Vagina (tissue), 2 donors: Measurements from ENCODE around the gene HEXIM2. TPM values are rescaled to one million over a fixed set of nuclear protein-coding genes. Genes with fewer than 3 reads are reported as not detected.

ENCODE experiments used
- DNase-seq, 2 donors: peaks; one replicate each; pipeline ENCODE4 v3.0.0-alpha.2; 2017; ENCODE audit errors: extremely low spot score in 2 of 2
- H3K27ac ChIP-seq: fragments of 200-600 bp; sonication (generic); one replicate; pipeline ENCODE4 v1.5.1; 2019
- H3K27me3 ChIP-seq: fragments of 200-600 bp; sonication (generic); one replicate; pipeline ENCODE4 v1.5.1; 2019
- H3K36me3 ChIP-seq, 2 donors: fragments of 200-600 bp; sonication (generic); one replicate each; pipeline ENCODE4 v1.5.1; 2017 to 2019
- H3K4me1 ChIP-seq: fragments of 200-600 bp; sonication (generic); one replicate; pipeline ENCODE4 v1.5.1; 2019
- H3K4me3 ChIP-seq, 2 donors: fragments of 200-600 bp; sonication (generic); 1 replicate in 1 of 2; 2 replicates in 1 of 2; pipeline ENCODE4 v1.5.1; 2016 to 2019
- H3K9me3 ChIP-seq: fragments of 200-600 bp; sonication (generic); one replicate; pipeline ENCODE4 v1.5.1; 2019
- POLR2A ChIP-seq, 2 donors: fragments of 450-650 bp; IDR thresholded peaks; one replicate each; pipeline ENCODE4 v1.6.1; 2017; ENCODE audit warnings: antibody characterized with exemption in 2 of 2, mild to moderate bottlenecking in 2 of 2, moderate library complexity in 2 of 2
- POLR2AphosphoS5 ChIP-seq, 2 donors: sonication (generic); formaldehyde crosslinking; IDR thresholded peaks; one replicate each; pipeline ENCODE4 v1.9.0; 2017; ENCODE audit warnings: antibody characterized with exemption in 2 of 2, mild to moderate bottlenecking in 2 of 2, low read depth in 1 of 2; ENCODE audit not compliant: insufficient read depth in 1 of 2
- intact Hi-C: fragments of 100-400 bp; cut with DNase I; formaldehyde crosslinking; loops from one replicate; pipeline ENCODE4 v1.15.1; 2023
- total RNA-seq: library from RNA; depleted of rRNA; stranded (reverse); fragments of >200 nt; gene quantifications from one replicate; pipeline ENCODE4 v1.2.3, GENCODE V29; 2016
- TF ChIP-seq, protein P1 (sequence below), 3 experiments: fragments of 450-650 bp in 2 of 3; fragments of 200-600 bp in 1 of 3; sonication (generic) in 1 of 3; IDR thresholded peaks; one replicate each; pipeline ENCODE4 v1.5.1; 2017 to 2019; ENCODE audit warnings: antibody characterized with exemption in 3 of 3, mild to moderate bottlenecking in 2 of 3, moderate library complexity in 2 of 3

HEXIM2 gene
- total RNA-seq, 1 donor from 2014 or later, result 9.8 TPM

DNA sequence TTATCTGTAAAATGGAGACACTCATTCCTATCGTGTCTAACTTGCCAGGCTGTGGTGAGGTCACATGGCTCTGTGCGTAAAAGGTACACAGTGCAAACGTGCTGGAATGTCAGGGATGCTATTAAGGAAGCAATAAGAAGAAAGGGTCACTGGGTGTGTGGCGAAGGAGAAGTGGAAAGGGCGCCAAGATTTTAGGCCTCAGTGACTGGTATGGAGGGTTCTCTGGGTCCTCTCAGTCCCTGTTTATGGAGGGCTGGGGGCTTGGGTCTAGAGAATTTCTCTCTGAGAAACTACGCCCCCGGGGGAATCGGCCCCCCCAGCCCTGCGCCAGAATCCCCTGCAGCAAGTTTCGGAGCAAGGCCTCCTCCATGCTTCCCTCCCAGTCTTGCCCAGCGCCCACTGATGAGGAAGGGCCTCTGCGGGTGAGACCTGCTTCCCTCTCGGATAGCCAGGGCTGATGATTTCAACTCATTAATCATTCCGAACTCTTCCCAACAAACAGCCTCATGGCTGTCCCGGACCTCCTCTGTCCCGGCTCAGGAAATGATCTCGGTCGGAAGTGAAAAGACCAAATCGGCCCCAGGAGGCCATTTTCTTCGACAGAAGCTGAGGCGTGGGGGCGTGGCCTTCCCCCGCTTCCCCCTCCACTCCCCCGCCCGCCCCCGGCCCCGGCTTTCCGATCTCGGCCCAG is 14.6 kb upstream of the HEXIM2 start:
- H3K9me3 ChIP-seq, result no peaks in the 10 kb centered on the region
- TF ChIP-seq, protein P1, sequence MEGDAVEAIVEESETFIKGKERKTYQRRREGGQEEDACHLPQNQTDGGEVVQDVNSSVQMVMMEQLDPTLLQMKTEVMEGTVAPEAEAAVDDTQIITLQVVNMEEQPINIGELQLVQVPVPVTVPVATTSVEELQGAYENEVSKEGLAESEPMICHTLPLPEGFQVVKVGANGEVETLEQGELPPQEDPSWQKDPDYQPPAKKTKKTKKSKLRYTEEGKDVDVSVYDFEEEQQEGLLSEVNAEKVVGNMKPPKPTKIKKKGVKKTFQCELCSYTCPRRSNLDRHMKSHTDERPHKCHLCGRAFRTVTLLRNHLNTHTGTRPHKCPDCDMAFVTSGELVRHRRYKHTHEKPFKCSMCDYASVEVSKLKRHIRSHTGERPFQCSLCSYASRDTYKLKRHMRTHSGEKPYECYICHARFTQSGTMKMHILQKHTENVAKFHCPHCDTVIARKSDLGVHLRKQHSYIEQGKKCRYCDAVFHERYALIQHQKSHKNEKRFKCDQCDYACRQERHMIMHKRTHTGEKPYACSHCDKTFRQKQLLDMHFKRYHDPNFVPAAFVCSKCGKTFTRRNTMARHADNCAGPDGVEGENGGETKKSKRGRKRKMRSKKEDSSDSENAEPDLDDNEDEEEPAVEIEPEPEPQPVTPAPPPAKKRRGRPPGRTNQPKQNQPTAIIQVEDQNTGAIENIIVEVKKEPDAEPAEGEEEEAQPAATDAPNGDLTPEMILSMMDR (IDR thresholded peaks at IDR 0.05), result no peak
- TF ChIP-seq POLR2AphosphoS5 (IDR thresholded peaks at IDR 0.05; ENCODE audit: insufficient read depth in 1 of 2, low read depth in 1 of 2), result peak in 1 of 2 donors; percentile 54
- H3K4me1 ChIP-seq, result peaks cover 53% of the 10 kb centered on the region
- H3K27ac ChIP-seq, result peak overlapping the region; percentile 99
- H3K36me3 ChIP-seq, result no peaks in the 10 kb centered on the region
- peak in 1 of 2 donors; percentile 96 for DNase-seq
- intact Hi-C loops, result loop anchor here (10.0 kb wide), 1 partner anchor 168 kb away; the partner anchor contains the start of gene MAP3K14
- peak overlapping the region; percentile 68 to 78 for H3K4me3 ChIP-seq
- H3K27me3 ChIP-seq, result no peaks in the 10 kb centered on the region

DNA sequence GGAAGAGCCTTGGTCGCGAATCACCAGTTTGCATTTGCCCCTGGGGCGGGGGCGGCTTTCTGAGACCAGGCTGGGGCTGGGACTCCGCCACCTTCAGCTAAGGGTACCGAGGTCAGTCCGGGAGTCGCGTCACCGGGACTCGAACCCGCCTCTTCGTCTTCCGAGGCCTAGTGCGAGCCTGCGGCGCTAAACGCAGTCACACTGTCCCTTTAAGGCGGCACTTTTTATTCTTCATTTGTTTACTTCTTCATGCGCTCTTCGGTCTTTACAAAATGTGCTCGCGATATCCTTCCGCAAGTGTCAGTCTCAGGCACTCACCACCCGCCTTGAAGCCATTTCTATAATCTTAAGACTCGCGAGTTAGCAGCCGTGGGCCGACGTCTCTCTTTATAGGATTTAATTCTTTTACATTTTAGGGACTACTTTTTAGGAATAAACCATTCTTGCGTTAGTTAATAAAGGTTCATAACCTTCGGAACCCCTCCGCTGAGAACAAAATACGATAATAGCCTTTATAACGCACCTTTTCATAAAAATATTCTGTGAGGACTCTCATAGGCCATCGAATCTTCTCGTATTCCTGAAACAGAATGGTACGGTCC is 14.0 kb upstream of the HEXIM2 start:
- intact Hi-C loops, result loop anchor here (1.0 to 10.0 kb wide), 2 partner anchors 14 to 167 kb away; partner anchors contain the start of genes HEXIM2 and MAP3K14
- peaks cover 60% of the 10 kb centered on the region for H3K4me1 ChIP-seq
- no peaks in the 10 kb centered on the region for H3K9me3 ChIP-seq
- no peaks in the 10 kb centered on the region for H3K27me3 ChIP-seq
- H3K27ac ChIP-seq, result peak overlapping the region; percentile 99
- peak overlapping the region; percentile 68 to 78 for H3K4me3 ChIP-seq
- no peak for DNase-seq
- H3K36me3 ChIP-seq, result no peaks in the 10 kb centered on the region
- TF ChIP-seq POLR2A (IDR thresholded peaks at IDR 0.05), result no peak
- peak in 1 of 2 donors; percentile 86 for TF ChIP-seq POLR2AphosphoS5 (IDR thresholded peaks at IDR 0.05; ENCODE audit: insufficient read depth in 1 of 2, low read depth in 1 of 2)
- TF ChIP-seq, protein P1 (IDR thresholded peaks at IDR 0.05), result peak in 1 of 3 experiments; percentile 27

DNA sequence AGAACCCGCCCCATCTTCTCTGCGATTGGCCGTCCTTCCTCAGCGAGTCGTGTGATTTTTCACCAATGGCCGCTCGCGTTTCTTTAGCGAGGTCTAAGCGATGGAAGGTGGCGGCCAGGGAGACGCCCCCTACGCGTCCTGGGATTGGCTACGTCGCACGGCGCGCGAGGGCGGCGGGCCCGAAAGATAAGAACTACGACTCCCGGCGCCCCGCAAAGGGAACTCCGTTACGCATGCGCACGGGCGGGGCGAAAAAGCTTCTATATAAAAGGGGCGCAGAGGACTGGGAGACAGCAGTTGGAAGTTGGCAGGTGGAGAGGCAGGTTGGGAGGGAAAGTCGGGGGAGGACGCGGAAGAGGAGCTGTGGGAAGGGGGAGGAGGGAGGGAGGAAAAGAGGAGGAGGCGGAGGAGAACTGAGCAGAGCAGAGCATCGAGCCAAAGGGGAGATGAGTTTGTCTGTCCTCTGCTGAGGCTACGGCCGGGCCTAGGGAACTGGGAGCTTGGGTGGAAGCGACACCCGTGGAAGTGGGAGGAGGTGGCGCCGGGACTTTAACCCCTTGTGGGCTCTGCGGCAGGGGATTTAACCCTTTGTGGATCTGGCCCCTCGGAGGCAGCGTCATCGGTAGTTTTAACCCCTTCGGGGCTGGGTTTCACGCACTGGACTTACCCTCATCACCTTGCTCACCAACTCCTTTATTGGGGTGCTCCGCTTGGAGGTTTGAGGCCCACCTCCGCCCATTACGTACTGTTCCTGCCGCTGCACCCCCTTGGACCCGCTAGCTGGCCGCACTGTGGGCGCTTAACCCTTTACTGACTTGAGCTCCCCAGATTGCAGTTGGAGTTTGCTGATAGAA is 13.3 kb upstream of the HEXIM2 start, which contains the start of gene HEXIM1:
TSS of gene HEXIM1 (plus strand) at position 293 of the 854 bp plus-strand sequence. CDS start 716 bp downstream, outside the sequence.
- peak; percentile 97 to 100 for DNase-seq
- Histone ChIP-seq H3K27ac (peak within 1 kb of the TSS; percentile 99), H3K4me3 (peak within 1 kb of the TSS; percentile 68 to 78), H3K36me3 (no peaks in the 10 kb centered on the region), H3K9me3 (no peaks in the 10 kb centered on the region), H3K4me1 (peaks cover 59% of the 10 kb centered on the region), H3K27me3 (no peaks in the 10 kb centered on the region)
- TF ChIP-seq POLR2AphosphoS5 (IDR thresholded peaks at IDR 0.05; ENCODE audit: insufficient read depth in 1 of 2, low read depth in 1 of 2) (peak; percentile 92 to 99), POLR2A (IDR thresholded peaks at IDR 0.05) (peak in 1 of 2 donors; percentile 99)
- TF ChIP-seq, protein P1 (IDR thresholded peaks at IDR 0.05), result no peak
- intact Hi-C loops, result loop anchor here (1.0 to 10.0 kb wide), 2 partner anchors 13 to 166 kb away; partner anchors contain the start of genes HEXIM2 and MAP3K14

DNA sequence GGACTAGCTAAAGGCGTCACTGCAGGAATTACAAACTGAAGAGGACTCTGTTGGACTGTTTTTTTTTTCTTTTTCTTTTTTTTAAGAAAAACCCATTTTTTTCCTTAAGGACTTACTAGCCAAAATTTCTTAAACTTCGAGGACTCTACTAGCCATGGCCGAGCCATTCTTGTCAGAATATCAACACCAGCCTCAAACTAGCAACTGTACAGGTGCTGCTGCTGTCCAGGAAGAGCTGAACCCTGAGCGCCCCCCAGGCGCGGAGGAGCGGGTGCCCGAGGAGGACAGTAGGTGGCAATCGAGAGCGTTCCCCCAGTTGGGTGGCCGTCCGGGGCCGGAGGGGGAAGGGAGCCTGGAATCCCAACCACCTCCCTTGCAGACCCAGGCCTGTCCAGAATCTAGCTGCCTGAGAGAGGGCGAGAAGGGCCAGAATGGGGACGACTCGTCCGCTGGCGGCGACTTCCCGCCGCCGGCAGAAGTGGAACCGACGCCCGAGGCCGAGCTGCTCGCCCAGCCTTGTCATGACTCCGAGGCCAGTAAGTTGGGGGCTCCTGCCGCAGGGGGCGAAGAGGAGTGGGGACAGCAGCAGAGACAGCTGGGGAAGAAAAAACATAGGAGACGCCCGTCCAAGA is 12.5 kb upstream of the HEXIM2 start:
- peak in 1 of 2 donors; percentile 35 for TF ChIP-seq POLR2A (IDR thresholded peaks at IDR 0.05)
- TF ChIP-seq, protein P1 (IDR thresholded peaks at IDR 0.05), result peak; percentile 16 to 72 (median 55)
- TF ChIP-seq POLR2AphosphoS5 (IDR thresholded peaks at IDR 0.05; ENCODE audit: insufficient read depth in 1 of 2, low read depth in 1 of 2), result peak; percentile 43 to 51
- Histone ChIP-seq H3K9me3 (no peaks in the 10 kb centered on the region), H3K27ac (peak overlapping the region; percentile 98), H3K36me3 (no peaks in the 10 kb centered on the region), H3K4me3 (peak overlapping the region; percentile 65 to 68), H3K4me1 (peaks cover 62% of the 10 kb centered on the region), H3K27me3 (no peaks in the 10 kb centered on the region)
- DNase-seq, result peak in 1 of 2 donors; percentile 95
- intact Hi-C loops, result loop anchor here (10.0 kb wide), 1 partner anchor 166 kb away; the partner anchor contains the start of gene MAP3K14
